Measurements from ENCODE around the gene LONP1. TPM values are rescaled to one million over a fixed set of nuclear protein-coding genes. Genes with fewer than 3 reads are reported as not detected.

Gene LONP1
- total RNA-seq, 1 experiment from 2014 or later: 180 TPM

Other genes starting within 250 kb of the LONP1 start
- 6.1 TPM for gene TINCR, start 152.2 kb downstream of the LONP1 start, total RNA-seq (2021; ENCODE audit: unreplicated experiment)
- gene SAFB2, start 97.4 kb downstream of the LONP1 start, total RNA-seq (2021; ENCODE audit: unreplicated experiment): 86.9 TPM
- 143 TPM for gene SAFB, start 97.1 kb downstream of the LONP1 start, total RNA-seq (2021; ENCODE audit: unreplicated experiment)
- gene MICOS13, start 39.6 kb downstream of the LONP1 start, total RNA-seq (2021; ENCODE audit: unreplicated experiment): 61.6 TPM
- gene HSD11B1L, start 39.1 kb downstream of the LONP1 start, total RNA-seq (2021; ENCODE audit: unreplicated experiment): 6.0 TPM
- 1,504 TPM for gene RPL36, start 29.9 kb downstream of the LONP1 start, total RNA-seq (2021; ENCODE audit: unreplicated experiment)
- gene CATSPERD, start 491 bp upstream of the LONP1 start, total RNA-seq (2021; ENCODE audit: unreplicated experiment): not detected
- gene PRR22, start 64.6 kb upstream of the LONP1 start, total RNA-seq (2021; ENCODE audit: unreplicated experiment): 13.5 TPM
- gene DUS3L, start 71.0 kb upstream of the LONP1 start, total RNA-seq (2021; ENCODE audit: unreplicated experiment): 78.1 TPM
- gene NRTN, start 84.9 kb upstream of the LONP1 start, total RNA-seq (2021; ENCODE audit: unreplicated experiment): 11.5 TPM
- not detected for gene FUT6, start 119.6 kb upstream of the LONP1 start, total RNA-seq (2021; ENCODE audit: unreplicated experiment)
- 2.6 TPM for gene FUT3, start 131.3 kb upstream of the LONP1 start, total RNA-seq (2021; ENCODE audit: unreplicated experiment)
- 0.84 TPM for gene FUT5, start 150.4 kb upstream of the LONP1 start, total RNA-seq (2021; ENCODE audit: unreplicated experiment)
- 311 TPM for gene NDUFA11, start 183.6 kb upstream of the LONP1 start, total RNA-seq (2021; ENCODE audit: unreplicated experiment)
- 2.1 TPM for gene VMAC, start 184.7 kb upstream of the LONP1 start, total RNA-seq (2021; ENCODE audit: unreplicated experiment)
- 2.5 TPM for gene CAPS, start 194.1 kb upstream of the LONP1 start, total RNA-seq (2021; ENCODE audit: unreplicated experiment)